Choroid plexus epithelial cell (primary cell): Measurements from ENCODE around the gene FAM234B.

Experiments
- DNase-seq: peaks from one replicate; pipeline ENCODE4 v3.0.0-alpha.2; 2010; ENCODE audit warnings: low read depth
- H3K4me3 ChIP-seq: 2 replicates; pipeline ENCODE4 v1.5.1; 2011; ENCODE audit warnings: low read depth, mild to moderate bottlenecking, control low read depth, low read length, moderate library complexity
- TF ChIP-seq, protein P1 (sequence below): conservative IDR thresholded peaks from 2 replicates; pipeline ENCODE4 v1.5.1; 2011; ENCODE audit warnings: low read depth, mild to moderate bottlenecking, control low read depth, inconsistent platforms, low read length, moderate library complexity

Gene FAM234B

DNA sequence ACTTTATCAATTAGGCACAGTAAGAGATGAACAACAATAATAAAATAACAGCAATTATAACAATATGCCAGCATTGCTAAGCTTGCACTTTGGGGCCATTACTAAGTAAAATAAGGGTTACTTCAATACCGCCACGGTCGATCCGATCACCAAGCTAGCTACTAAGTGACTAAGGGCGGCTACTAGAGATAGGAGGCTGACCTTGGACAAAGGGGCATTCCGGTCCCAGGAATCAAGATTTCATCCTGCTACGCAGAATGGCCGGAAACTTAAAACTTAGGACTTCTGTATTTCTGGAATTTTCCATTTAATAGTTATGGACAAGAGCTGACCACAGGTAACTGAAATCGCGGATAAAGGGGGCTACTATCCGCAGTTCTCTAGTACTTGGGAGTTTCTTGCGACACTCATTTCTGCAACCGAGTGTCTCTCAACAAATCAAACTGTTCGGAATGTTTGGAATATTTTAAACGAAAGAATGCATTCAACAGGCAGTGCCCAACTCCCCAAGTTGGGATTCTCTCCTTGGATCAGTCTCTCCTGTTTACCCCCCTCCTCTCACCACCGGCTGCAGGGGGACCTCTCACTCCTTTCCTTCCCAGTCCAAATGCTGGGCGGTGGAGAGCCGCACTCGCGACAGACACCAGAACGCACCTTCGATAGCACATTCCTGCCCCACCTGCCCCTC lies 44.8 kb upstream of the FAM234B start:
- DNase-seq: no peak
- TF ChIP-seq, protein P1, sequence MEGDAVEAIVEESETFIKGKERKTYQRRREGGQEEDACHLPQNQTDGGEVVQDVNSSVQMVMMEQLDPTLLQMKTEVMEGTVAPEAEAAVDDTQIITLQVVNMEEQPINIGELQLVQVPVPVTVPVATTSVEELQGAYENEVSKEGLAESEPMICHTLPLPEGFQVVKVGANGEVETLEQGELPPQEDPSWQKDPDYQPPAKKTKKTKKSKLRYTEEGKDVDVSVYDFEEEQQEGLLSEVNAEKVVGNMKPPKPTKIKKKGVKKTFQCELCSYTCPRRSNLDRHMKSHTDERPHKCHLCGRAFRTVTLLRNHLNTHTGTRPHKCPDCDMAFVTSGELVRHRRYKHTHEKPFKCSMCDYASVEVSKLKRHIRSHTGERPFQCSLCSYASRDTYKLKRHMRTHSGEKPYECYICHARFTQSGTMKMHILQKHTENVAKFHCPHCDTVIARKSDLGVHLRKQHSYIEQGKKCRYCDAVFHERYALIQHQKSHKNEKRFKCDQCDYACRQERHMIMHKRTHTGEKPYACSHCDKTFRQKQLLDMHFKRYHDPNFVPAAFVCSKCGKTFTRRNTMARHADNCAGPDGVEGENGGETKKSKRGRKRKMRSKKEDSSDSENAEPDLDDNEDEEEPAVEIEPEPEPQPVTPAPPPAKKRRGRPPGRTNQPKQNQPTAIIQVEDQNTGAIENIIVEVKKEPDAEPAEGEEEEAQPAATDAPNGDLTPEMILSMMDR: no peak
- peak overlapping the region; percentile 75 for H3K4me3 ChIP-seq

DNA sequence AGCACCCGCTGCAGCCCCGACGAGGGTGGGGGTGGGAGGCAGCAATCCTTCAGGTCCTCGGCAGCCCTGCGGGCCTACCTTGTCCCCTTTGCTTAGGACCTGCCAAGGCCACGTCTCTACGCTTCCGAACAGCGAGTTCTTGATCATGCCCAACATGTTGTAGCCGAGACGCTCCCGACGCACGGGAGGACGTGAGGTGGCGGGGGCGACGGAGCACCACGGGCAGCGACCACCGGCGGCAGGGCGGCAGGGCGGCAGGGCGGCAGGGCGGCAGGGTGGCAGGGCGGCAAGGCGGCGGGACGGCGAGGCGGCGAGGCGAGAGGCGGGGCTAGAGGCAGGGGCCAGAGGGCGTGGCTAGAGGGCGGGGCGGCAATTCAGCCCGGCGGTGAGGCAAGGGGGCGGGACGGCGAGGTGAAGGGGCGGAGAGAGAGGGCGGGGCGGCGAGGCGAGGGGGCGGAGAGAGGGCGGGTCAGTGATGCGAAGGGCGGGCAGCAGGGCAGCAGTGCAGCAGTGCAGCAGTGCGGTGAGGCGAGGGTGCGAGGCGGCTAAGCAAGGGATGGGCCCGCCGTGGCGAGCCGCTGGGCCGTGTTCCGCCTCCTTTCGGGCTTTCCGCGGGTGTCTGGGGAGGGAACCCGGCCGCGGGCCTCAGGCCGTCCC lies 44.1 kb upstream of the FAM234B start, which contains the start of gene HEBP1:
HEBP1 (minus strand) TSS at position 307 of the 657 bp plus-strand sequence; CDS start at position 156, 151 bp downstream.
- TF ChIP-seq, protein P1: no peak
- peak; percentile 93 for DNase-seq
- peak within 1 kb of the TSS; percentile 75 for H3K4me3 ChIP-seq

DNA sequence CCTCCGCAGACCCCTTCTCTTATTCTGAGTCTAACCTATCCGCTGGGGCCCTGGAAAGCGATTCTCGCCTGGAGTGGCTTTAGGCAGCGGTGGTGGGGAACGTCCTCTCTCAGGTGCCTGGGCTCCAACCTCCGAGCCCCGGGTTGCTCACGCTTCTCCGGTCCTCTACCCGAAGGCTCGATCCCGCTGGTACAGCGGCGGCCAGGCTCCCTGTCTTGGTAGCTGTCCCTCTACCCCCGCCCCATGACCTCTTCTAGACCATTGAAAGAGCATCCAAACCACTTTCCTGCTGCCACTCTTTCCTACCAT lies 43.6 kb upstream of the FAM234B start:
- TF ChIP-seq, protein P1: no peak
- peak overlapping the region; percentile 75 for H3K4me3 ChIP-seq
- no peak for DNase-seq

DNA sequence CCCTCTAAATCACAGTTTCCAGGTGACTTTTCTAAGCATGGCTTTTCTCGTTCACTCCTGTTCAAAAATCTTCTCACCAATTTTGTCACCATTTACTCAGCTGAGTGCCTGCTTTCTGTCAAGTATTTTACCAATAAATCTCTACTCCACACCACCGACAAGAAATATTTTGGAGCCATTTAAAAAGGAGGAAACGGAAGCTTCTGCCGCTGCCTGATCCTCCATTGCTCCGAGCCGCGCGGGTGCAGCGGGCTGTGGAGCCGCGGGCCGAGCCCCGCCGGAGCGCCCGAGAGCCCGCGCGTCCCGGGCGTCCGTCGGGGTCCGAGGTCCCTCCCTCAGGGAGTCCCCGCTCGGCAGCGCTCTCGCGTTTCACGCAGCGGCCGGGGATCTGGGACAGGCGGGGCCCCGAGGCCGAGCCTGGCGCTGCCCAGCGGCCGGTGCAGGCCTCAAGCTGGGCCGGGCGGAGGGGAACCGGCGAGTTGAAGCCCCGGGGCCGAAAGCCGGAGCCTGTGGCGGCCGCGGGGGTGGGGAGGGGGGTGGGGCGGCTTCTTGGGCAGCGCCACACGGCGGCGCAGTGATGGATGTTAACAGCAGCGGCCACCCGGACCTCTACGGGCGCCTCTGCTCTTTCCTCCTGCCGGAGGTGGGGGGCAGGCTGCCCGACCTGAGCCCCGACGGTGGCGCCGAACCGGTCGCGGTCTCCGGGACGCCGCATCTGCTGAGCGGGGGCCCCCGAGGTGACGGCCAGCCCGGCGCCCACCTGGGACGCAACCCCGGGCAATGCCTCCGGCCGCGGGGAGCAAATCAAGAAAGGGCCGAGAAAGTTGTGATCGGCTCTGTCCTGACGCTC lies 43.0 kb upstream of the FAM234B start:
- peak; percentile 62 for DNase-seq
- TF ChIP-seq, protein P1: peak; percentile 47
- peak overlapping the region; percentile 75 for H3K4me3 ChIP-seq

DNA sequence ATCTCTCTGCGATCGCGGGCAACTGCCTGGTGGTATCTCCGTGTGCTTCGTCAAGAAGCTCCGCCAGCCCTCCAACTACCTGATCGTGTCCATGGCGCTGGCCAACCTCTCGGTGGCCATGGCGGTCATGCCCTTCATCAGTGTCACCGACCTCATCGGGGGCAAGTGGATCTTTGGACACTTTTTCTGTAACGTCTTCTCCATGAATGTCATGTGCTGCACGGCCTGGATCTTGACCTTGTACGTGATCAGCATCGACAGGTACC lies 42.5 kb upstream of the FAM234B start:
- peak overlapping the region; percentile 75 for H3K4me3 ChIP-seq
- TF ChIP-seq, protein P1: no peak
- no peak for DNase-seq

DNA sequence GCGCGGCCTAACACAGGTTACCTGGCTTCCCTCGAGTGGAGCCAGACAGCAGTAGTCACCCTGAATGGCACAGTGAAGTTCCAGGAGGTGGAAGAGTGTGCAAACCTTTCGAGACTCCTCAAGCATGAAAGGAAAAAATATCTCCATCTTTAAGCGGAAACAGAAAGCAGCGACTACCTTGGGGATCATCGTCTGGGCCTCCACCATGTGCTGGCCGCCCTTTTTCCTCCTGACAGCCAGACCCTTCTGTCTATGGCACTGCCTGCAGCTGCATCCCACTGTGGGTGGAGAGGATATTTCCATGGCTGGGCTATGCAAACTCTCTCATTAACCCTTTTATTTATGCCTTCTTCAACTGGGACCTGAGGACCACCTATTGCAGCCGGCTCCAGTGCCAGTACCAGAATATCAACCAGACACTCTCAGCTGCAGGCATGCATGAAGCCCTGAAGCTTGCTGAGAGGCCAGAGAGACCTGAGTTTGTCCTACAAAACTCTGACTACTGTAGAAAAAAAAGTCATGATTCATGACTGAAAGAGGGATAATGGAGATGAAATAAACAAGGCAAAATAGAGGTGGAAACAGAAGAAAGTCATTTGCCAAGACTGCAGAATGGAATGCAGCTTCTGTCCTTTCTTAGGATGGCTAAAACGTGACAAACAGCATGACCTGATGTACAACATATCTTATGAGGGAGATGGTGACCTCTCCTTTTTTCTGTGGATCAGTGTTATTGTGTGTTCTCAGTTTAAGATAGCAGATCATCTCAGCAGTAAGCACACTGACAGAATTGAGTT lies 41.7 kb upstream of the FAM234B start:
- no peak overlapping the region for H3K4me3 ChIP-seq
- no peak for DNase-seq
- TF ChIP-seq, protein P1: no peak
